Hematopoietic multipotent progenitor cell treated with erythropoietin and hydrocortisone succinate and interleukin-3 and kit ligand, for 15 days (in vitro differentiated cells): Measurements from ENCODE around the gene ZNF660.

Experiments used
- DNase-seq: peaks from one replicate; pipeline ENCODE4 v3.0.0-alpha.2; 2015; ENCODE audit warnings: low spot score

Gene ZNF660

DNA sequence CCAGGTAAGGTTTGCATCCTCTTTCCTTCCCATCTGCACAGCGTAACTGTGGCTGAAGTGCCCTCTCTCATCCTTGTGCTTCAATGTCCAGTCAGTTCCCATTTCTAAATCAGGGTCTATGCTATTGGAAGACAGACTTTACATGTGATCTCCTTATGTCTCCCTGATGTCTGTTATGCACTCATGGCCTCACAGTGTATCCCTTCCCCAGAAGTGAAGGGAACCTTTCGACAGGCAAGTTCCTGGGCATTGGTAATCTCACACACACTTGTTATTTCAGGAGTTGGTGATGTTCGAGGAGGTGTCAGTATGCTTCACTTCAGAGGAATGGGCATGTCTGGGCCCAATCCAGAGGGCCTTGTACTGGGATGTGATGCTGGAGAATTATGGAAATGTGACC is 47.4 kb downstream of the ZNF660 start:
- no peak for DNase-seq

DNA sequence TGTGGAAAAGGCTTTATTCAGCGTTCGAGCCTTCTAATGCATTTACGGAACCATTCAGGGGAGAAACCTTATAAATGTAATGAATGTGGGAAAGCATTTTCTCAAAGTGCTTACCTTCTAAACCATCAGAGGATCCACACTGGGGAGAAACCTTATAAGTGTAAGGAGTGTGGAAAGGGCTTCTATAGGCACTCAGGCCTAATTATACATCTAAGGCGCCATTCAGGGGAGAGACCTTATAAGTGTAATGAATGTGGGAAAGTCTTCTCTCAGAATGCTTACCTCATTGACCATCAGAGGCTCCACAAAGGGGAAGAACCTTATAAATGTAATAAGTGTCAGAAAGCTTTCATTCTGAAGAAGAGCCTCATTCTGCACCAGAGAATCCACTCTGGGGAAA is 57.6 kb downstream of the ZNF660 start:
- no peak for DNase-seq

DNA sequence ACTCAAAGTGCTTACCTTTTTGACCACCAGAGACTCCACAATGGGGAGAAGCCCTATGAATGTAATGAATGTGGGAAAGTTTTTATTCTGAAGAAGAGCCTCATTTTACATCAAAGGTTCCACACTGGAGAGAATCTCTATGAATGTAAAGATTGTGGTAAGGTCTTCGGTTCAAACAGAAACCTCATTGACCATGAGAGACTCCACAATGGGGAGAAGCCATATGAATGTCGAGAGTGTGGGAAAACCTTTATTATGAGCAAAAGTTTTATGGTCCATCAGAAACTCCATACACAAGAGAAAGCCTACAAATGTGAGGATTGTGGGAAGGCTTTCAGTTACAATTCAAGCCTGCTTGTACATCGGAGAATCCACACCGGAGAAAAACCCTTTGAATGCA is 58.3 kb downstream of the ZNF660 start:
- DNase-seq: no peak

DNA sequence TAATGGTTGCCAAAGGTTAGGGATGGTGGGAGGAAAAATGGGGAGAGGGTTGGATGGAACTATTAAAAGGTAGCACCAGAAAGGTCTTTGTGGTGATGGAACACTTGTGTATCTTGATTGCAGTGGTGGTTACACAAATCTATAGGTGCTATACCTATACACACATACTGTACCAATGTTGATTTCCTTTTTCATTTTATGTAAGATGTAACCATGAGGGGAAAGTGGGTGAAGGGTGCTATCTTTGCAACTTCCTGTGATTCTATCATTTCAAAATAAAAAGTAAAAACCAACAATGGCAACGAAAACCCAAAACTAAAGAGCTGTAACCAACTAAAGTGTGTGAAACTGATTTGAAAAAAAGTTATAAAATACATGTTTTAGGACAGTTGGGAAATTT is 63.0 kb downstream of the ZNF660 start:
- DNase-seq: no peak

DNA sequence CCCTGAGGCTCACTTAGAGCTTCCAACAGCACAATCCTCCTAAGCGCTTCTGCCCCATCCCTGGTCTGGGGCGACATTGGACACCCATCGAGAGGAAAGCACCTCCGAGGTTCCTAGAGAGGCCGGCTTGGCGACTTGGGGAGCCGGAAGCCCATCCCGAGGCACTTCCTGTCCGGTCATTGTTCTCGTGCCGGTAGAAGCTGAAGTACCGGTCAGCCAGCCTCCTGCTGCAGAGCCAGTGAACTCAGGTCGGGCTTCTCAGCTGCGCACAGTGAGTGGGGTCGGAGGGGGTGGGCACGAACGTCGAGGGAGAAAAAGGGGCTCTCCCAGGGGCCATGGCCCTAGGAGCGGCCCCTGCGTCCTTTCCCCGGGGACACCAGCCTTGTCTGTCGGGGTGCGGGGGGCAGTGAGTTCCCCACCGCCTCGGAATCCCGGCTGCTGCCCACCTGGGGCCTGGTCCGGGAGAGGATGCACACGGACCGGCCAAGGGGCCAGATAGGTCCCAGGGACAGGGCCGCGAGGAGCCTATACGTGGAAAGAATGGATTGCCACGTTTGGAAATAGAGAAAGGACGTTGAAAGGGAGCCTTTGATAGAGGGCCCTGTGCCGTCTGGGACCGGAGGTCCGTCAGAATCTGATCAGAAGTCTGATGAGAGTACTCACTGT is 63.9 kb downstream of the ZNF660 start, which contains the start of gene ZNF35:
ZNF35 (plus strand) TSS at position 169 of the 666 bp plus-strand sequence. CDS start 2,336 bp downstream, outside the sequence.
- DNase-seq: peak; percentile 5
